Endothelial cell of umbilical vein (primary cell): ENCODE results near the gene MRPL14. TPM values are rescaled to one million over a fixed set of nuclear protein-coding genes. Genes with fewer than 3 reads are reported as not detected.

ENCODE experiments used
- BruUV-seq: library from RNA; stranded (reverse); fragments of 400-500 nt; replicated peaks from 2 replicates; lab custom pipeline; 2021; lab: Mats Ljungman, UMichigan
- CTCF ChIA-PET: fragments of 300-600, 350-600 bp; sonication (Branson Sonifier 250); formaldehyde crosslinking; loops from one replicate; lab custom pipeline; 2021; ENCODE audit warnings: antibody characterized with exemption, inconsistent platforms; lab: Charles Lee
- POLR2A ChIA-PET: fragments of 300-600, 350-600 bp; sonication (Branson Sonifier 250); formaldehyde crosslinking; loops from one replicate; lab custom pipeline; 2021; ENCODE audit warnings: antibody characterized with exemption, inconsistent platforms; lab: Charles Lee
- DNase-seq: peaks from one replicate; pipeline ENCODE4 v3.0.0-alpha.2; 2011; ENCODE audit warnings: low read depth, low spot score
- FAIRE-seq: peaks from 2 replicates; lab custom pipeline; 2011; peaks lifted over from hg19 to GRCh38; lab: Jason Lieb, UNC
- H2AFZ ChIP-seq: 2 replicates; pipeline ENCODE4 v1.6.0; 2012; ENCODE audit warnings: low read depth, low read length, control low read depth, inconsistent platforms
- H3K27ac ChIP-seq: 2 replicates; pipeline ENCODE4 v1.5.1; 2011; ENCODE audit warnings: low read depth, mild to moderate bottlenecking, control low read depth, low read length, moderate library complexity; ENCODE audit not compliant: insufficient read depth
- H3K27me3 ChIP-seq, 2 experiments: 2 replicates each; pipeline versions ENCODE4 v1.6.0 to v1.6.1; 2011; ENCODE audit warnings: low read length in 2 of 2, mixed read lengths in 1 of 2; ENCODE audit not compliant: control insufficient read depth in 2 of 2, insufficient read depth in 2 of 2
- H3K36me3 ChIP-seq, 2 experiments: 2 replicates in 1 of 2; 3 replicates in 1 of 2; pipeline ENCODE4 v1.5.1; 2011; ENCODE audit warnings: low read length in 2 of 2, mild to moderate bottlenecking in 1 of 2, moderate library complexity in 1 of 2; ENCODE audit not compliant: control insufficient read depth in 2 of 2, insufficient read depth in 2 of 2; ENCODE audit errors: extremely low read depth in 1 of 2
- H3K4me1 ChIP-seq: 3 replicates; pipeline ENCODE4 v1.5.1; 2011; ENCODE audit warnings: mild to moderate bottlenecking, low read length; ENCODE audit not compliant: control insufficient read depth, insufficient read depth; ENCODE audit errors: extremely low read depth
- H3K4me2 ChIP-seq: 2 replicates; pipeline ENCODE4 v1.6.1; 2011; ENCODE audit warnings: low read length, control low read depth, mixed read lengths; ENCODE audit not compliant: insufficient read depth
- H3K4me3 ChIP-seq, 3 experiments: fragments of 200-600 bp in 1 of 3; sonication (generic), shearing (Covaris generic) in 1 of 3; replicated peaks in 1 of 3; 2 replicates each; pipeline ENCODE4 v1.5.1; 2011 to 2016; ENCODE audit warnings: control low read depth in 3 of 3, low read length in 3 of 3, mild to moderate bottlenecking in 2 of 3, inconsistent platforms in 1 of 3, low read depth in 1 of 3, moderate library complexity in 1 of 3; ENCODE audit not compliant: insufficient read depth in 1 of 3
- H3K79me2 ChIP-seq: 2 replicates; pipeline ENCODE4 v1.6.0; 2012; ENCODE audit warnings: low read length, inconsistent platforms; ENCODE audit not compliant: control insufficient read depth, insufficient read depth
- H3K9ac ChIP-seq: replicated peaks from 2 replicates; pipeline ENCODE3; 2011; ENCODE audit warnings: low read length, control low read depth; ENCODE audit not compliant: insufficient read depth; ENCODE audit errors: extremely low read depth
- H3K9me1 ChIP-seq: replicated peaks from 3 replicates; pipeline ENCODE4 v1.6.0; 2011; ENCODE audit warnings: mild to moderate bottlenecking, low read length; ENCODE audit not compliant: control insufficient read depth, insufficient read depth; ENCODE audit errors: extremely low read depth
- H3K9me3 ChIP-seq: replicated peaks from 2 replicates; pipeline ENCODE4 v1.5.1; 2012; ENCODE audit warnings: low read length, inconsistent platforms; ENCODE audit not compliant: control insufficient read depth, insufficient read depth
- H4K20me1 ChIP-seq: replicated peaks from 2 replicates; pipeline ENCODE3; 2011; ENCODE audit warnings: mild to moderate bottlenecking, low read length; ENCODE audit not compliant: control insufficient read depth, insufficient read depth; ENCODE audit errors: extremely low read depth
- CTCF ChIP-seq, 2 donors: IDR thresholded peaks; 1 replicate in 1 of 2; 2 replicates in 1 of 2; pipeline ENCODE4 v1.5.1; 2011; ENCODE audit warnings: low read length in 2 of 2, mild to moderate bottlenecking in 2 of 2, moderate library complexity in 2 of 2, control low read depth in 1 of 2, inconsistent platforms in 1 of 2, low read depth in 1 of 2; ENCODE audit not compliant: insufficient read depth in 1 of 2; ENCODE audit errors: extremely low read depth in 1 of 2
- EZH2 ChIP-seq: IDR thresholded peaks from 2 replicates; pipeline ENCODE4 v1.6.1; 2012; ENCODE audit warnings: borderline replicate concordance, low read depth, mild to moderate bottlenecking, moderate library complexity, low read length, inconsistent platforms; ENCODE audit not compliant: severe bottlenecking
- FOS ChIP-seq: IDR thresholded peaks from 2 replicates; pipeline ENCODE4 v1.6.1; 2011; ENCODE audit warnings: mild to moderate bottlenecking, low read length, moderate library complexity, borderline replicate concordance; ENCODE audit not compliant: insufficient read depth
- GATA2 ChIP-seq: IDR thresholded peaks from 2 replicates; pipeline ENCODE4 v1.7.0; 2011; ENCODE audit warnings: low read depth, mild to moderate bottlenecking, moderate library complexity, mixed read lengths, low read length; ENCODE audit not compliant: insufficient read length, insufficient read depth
- JUN ChIP-seq: IDR thresholded peaks from 2 replicates; pipeline ENCODE4 v1.6.1; 2011; ENCODE audit warnings: borderline replicate concordance, low read depth; ENCODE audit not compliant: insufficient read length, insufficient read depth
- MAX ChIP-seq: IDR thresholded peaks from 2 replicates; pipeline ENCODE4 v1.6.1; 2011; ENCODE audit not compliant: insufficient read depth, insufficient read length
- MYC ChIP-seq: IDR thresholded peaks from one replicate; pipeline ENCODE4 v1.6.1; 2011; ENCODE audit warnings: mild to moderate bottlenecking, low read depth, low read length
- POLR2A ChIP-seq: IDR thresholded peaks from 2 replicates; pipeline ENCODE4 v1.6.1; 2012; ENCODE audit warnings: low read depth, mild to moderate bottlenecking, control low read depth, low read length
- POLR2AphosphoS5 ChIP-seq: IDR thresholded peaks from 2 replicates; pipeline ENCODE4 v1.6.1; 2012; ENCODE audit warnings: low read depth, mild to moderate bottlenecking, control low read depth, low read length, moderate library complexity; ENCODE audit not compliant: insufficient read depth
- dilution Hi-C: fragments of 300-500 bp; cut with MboI; formaldehyde crosslinking; loops from one replicate; pipeline ENCODE4 v1.15.0; 2019; ENCODE audit warnings: low sequenced_read_pairs; ENCODE audit not compliant: extremely low pct_ligation_motif_present
- intact Hi-C: fragments of 100-400 bp; cut with micrococcal nuclease; formaldehyde crosslinking; loops from one replicate; pipeline ENCODE4 v1.10.0; 2022
- polyA plus RNA-seq, 4 experiments: library from polyadenylated mRNA; depleted of rRNA in 3 of 4; stranded (reverse) in 3 of 4; unstranded in 1 of 4; fragments of >200 nt; gene quantifications; 2 replicates each; pipeline versions ENCODE4 v1.2.1 to v1.2.3, GENCODE V29; 2011 to 2012; ENCODE audit warnings: missing spikeins in 1 of 4
- total RNA-seq: library from RNA; stranded (reverse); gene quantifications from 2 replicates; pipeline ENCODE4 v1.2.3, GENCODE V29; 2021

Gene MRPL14
- total and polyA plus RNA-seq, 2 donors (not counting 3 experiments of a cell fraction or from before 2014, with no cell fraction given) = 68.1 to 103 TPM

GRCh38 chr6:44132476-44132875, 5.2 kb upstream of the MRPL14 start:
- no peaks in the 10 kb centered on the region for H4K20me1 ChIP-seq

More at GRCh38 chr6:44132476-44132875, 5.2 kb upstream of the MRPL14 start:
- H3K27ac ChIP-seq = no peak overlapping the region
- peaks cover 5% of the 10 kb centered on the region for H3K4me1 ChIP-seq
- H3K9ac ChIP-seq = no peak overlapping the region
- CTCF ChIA-PET = interaction anchor here (0.7 to 6.2 kb wide), 3 partner anchors 11 to 41 kb away, joined by 3 to 62 read pairs (median 4); no protein-coding TSS in a partner anchor
- POLR2A ChIA-PET = no interaction called here
- peaks cover 7% of the 10 kb centered on the region for H3K79me2 ChIP-seq
- H3K9me1 ChIP-seq = no peaks in the 10 kb centered on the region
- no peak for TF ChIP-seq EZH2
- TF ChIP-seq FOS = no peak
- no peak for TF ChIP-seq POLR2AphosphoS5
- no peak for TF ChIP-seq JUN
- no peak for TF ChIP-seq POLR2A
- no peak for TF ChIP-seq MAX
- TF ChIP-seq MYC = no peak
- TF ChIP-seq GATA2 = no peak
- TF ChIP-seq CTCF (IDR thresholded peaks at IDR 0.05; ENCODE audit: extremely low read depth in 1 of 2, insufficient read depth in 1 of 2, low read depth in 1 of 2, low read length in 2 of 2) = no peak
- H2AFZ ChIP-seq = no peak overlapping the region
- H3K9me3 ChIP-seq = no peaks in the 10 kb centered on the region
- DNase-seq = no peak
- no peaks in the 10 kb centered on the region for H3K27me3 ChIP-seq
- dilution Hi-C loops = no loop called here
- H3K36me3 ChIP-seq = peaks cover 0 to 7% of the 10 kb centered on the region in 2 experiments
- FAIRE-seq = no peak
- intact Hi-C loops = no loop called here
- H3K4me3 ChIP-seq = no peak overlapping the region
- BruUV-seq = no TSS peak
- H3K4me2 ChIP-seq = no peak overlapping the region
